Measurements from ENCODE around the gene SNN. TPM values are rescaled to one million over a fixed set of nuclear protein-coding genes. Genes with fewer than 3 reads are reported as not detected.

SNN gene
- total and polyA plus RNA-seq, 9 of the 15 experiments (the other 6 are each of a cell fraction or from before 2014, with no cell fraction given): 0.07 to 2.9 (median 1.9) TPM

DNA sequence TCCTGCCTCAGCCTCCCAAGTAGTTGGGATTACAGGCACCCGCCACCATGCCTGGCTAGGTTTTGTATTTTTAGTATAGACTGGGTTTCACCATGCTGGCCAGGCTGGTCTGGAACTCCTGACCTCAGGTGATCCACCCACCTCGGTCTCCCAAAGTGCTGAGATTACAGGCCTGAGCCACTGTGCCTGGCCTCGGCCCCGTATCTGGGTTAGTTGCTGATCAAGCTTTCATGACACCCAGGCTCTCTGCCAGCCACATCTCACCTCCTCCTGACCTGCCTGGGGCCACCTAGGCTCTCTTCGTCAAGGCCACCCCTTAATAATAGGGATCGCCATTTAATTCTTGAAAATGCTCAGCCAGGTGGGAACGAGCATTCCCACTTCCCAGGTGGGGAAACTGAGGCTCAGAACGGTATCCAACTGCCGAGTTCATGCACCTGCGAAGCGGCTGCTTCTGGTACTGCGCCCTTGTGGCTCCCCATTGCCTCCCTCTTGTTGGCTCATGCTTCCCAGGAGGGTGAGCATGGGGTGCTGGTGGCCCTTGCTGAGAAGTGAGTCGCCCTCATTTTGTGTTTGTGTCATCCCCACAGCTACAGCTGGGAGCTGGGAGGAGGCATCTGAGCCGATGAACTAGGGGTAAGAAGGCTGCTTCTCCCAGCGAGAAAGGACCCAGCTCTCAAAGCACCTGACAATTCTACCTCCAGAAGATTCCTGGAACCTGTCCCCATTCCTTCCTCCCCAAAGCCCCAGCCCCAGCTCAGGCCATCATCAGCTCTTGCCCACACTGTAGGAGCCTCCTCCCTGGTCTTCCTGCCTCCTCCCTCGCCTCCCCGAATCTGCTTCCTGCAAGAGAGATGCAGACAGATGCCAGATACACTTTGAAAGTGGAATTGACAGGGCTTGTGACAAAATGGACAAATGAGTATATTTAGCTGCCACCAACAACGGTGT is 17.3 kb upstream of the SNN start:
- DNase-seq (ENCODE audit: extremely low read depth in 1 of 4, low spot score in 3 of 4): no peak
- H3K9ac ChIP-seq (ENCODE audit: insufficient read depth in 1 of 2, low read depth in 2 of 2, low read length in 2 of 2): no peak overlapping the region
- H3K27me3 ChIP-seq (ENCODE audit: control insufficient read depth in 2 of 2, insufficient read depth in 2 of 2, low read length in 2 of 2): peaks cover 22 to 39% of the 10 kb centered on the region in 2 experiments; a peak in 4 of 5 replicates
- no peak overlapping the region for H3K4me2 ChIP-seq (ENCODE audit: insufficient read depth, low read length)
- intact Hi-C loops (cut with micrococcal nuclease): no loop called here
- 4% methylated on average over 18 of the region's 18 CpGs for WGBS (ENCODE audit: insufficient coverage, low coverage, missing lambda C conversion rate)
- no peak overlapping the region for H3K4me3 ChIP-seq
- H3K9me1 ChIP-seq (ENCODE audit: control insufficient read depth, insufficient read depth, low read length): no peaks in the 10 kb centered on the region
- BruUV-seq (replicated peaks): no TSS peak
- in situ Hi-C loops (cut with MboI): loop anchor here (10.0 to 25.0 kb wide), 2 partner anchors 246 to 689 kb away; no protein-coding TSS in a partner anchor
- FAIRE-seq: no peak
- H3K36me3 ChIP-seq (ENCODE audit: control insufficient read depth, insufficient read depth, low read length): no peaks in the 10 kb centered on the region
- no peaks in the 10 kb centered on the region for H3K4me1 ChIP-seq (replicated peaks in 1 of 2; ENCODE audit: control insufficient read depth in 2 of 2, insufficient read depth in 2 of 2, low read length in 2 of 2)
- 0 out of 2 replicates have a peak, but pooled peaks cover 5% of the 10 kb centered on the region for H4K20me1 ChIP-seq (replicated peaks; ENCODE audit: control insufficient read depth, insufficient read depth, low read length)
- no peak for TF ChIP-seq EHMT2 (IDR thresholded peaks at IDR 0.05)
- TF ChIP-seq, protein P1, sequence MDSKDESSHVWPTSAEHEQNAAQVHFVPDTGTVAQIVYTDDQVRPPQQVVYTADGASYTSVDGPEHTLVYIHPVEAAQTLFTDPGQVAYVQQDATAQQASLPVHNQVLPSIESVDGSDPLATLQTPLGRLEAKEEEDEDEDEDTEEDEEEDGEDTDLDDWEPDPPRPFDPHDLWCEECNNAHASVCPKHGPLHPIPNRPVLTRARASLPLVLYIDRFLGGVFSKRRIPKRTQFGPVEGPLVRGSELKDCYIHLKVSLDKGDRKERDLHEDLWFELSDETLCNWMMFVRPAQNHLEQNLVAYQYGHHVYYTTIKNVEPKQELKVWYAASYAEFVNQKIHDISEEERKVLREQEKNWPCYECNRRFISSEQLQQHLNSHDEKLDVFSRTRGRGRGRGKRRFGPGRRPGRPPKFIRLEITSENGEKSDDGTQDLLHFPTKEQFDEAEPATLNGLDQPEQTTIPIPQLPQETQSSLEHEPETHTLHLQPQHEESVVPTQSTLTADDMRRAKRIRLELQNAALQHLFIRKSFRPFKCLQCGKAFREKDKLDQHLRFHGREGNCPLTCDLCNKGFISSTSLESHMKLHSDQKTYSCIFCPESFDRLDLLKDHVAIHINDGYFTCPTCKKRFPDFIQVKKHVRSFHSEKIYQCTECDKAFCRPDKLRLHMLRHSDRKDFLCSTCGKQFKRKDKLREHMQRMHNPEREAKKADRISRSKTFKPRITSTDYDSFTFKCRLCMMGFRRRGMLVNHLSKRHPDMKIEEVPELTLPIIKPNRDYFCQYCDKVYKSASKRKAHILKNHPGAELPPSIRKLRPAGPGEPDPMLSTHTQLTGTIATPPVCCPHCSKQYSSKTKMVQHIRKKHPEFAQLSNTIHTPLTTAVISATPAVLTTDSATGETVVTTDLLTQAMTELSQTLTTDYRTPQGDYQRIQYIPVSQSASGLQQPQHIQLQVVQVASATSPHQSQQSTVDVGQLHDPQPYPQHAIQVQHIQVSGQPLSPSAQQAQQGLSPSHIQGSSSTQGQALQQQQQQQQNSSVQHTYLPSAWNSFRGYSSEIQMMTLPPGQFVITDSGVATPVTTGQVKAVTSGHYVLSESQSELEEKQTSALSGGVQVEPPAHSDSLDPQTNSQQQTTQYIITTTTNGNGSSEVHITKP (IDR thresholded peaks at IDR 0.05; ENCODE audit: partially characterized antibody): no peak
- TF ChIP-seq, protein P2, sequence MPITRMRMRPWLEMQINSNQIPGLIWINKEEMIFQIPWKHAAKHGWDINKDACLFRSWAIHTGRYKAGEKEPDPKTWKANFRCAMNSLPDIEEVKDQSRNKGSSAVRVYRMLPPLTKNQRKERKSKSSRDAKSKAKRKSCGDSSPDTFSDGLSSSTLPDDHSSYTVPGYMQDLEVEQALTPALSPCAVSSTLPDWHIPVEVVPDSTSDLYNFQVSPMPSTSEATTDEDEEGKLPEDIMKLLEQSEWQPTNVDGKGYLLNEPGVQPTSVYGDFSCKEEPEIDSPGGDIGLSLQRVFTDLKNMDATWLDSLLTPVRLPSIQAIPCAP (CRISPR knock-in tag; IDR thresholded peaks at IDR 0.05; ENCODE audit: borderline replicate concordance): no peak
- no peak for TF ChIP-seq ARNT (IDR thresholded peaks at IDR 0.05)
- ChIA-PET CTCF (ENCODE audit: low intra/inter-chr PET ratio) (no interaction called here), POLR2A (interaction anchor here (0.6 kb wide), 1 partner anchor 18 kb away, joined by 3 read pairs; no protein-coding TSS in a partner anchor)
- no peaks in the 10 kb centered on the region for H3K9me3 ChIP-seq (replicated peaks; ENCODE audit: control insufficient read depth, insufficient read depth, low read depth, low read length)
- no peak for ATAC-seq
- H3K79me2 ChIP-seq (ENCODE audit: control insufficient read depth, insufficient read depth, low read length): no peaks in the 10 kb centered on the region
- no peak overlapping the region for H2AFZ ChIP-seq (ENCODE audit: low read depth, low read length)
- no peak overlapping the region for H3K27ac ChIP-seq (ENCODE audit: extremely low read depth, low read depth, low read length)

Data from K562 (cell line).